ENCODE measurements around the gene LETM1. TPM values are rescaled to one million over a fixed set of nuclear protein-coding genes. Genes with fewer than 3 reads are reported as not detected.

Gene LETM1
- total and polyA plus RNA-seq, 2 of the 13 experiments (the other 11 are each of a cell fraction or from before 2014, with no cell fraction given) = 9.7 to 41.6 TPM

DNA sequence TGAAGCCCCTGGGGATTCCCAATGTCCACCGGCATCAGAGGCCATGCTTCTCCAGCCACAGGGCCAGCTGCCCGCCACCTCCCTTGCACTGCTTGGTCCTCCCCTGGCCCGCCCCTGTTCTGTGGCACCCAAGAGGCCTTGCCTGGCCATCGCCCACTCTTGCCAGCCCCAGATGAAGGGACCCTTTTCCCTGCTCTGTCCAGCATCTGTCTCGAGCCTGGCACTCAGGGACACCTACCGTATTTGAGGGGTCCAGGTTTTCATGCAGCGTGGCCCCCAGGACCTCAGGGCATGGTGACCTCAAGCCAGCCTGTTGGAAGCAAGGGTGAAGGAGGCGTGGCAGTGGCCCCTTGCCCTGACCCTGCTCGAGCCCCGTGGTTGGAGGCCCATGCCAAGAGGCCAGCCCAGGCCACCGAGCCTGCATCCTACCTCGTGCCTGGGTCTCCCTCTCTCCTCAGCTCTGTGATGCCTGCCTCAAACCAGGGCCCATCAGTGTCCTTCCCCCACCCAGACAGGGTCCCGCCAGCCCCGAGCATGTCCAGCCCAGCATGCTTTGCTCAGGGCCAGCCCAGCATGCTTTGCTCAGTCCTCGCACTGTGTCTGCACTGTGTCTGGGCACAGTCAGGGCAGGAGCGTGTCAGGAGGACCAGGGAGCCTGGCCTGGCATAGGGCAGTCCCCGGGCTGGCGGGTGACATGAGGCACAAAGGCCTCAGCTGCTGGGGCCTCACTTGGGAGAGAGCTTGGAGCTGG, 77.1 kb downstream of the LETM1 start (continued):
- TF ChIP-seq, protein P1, sequence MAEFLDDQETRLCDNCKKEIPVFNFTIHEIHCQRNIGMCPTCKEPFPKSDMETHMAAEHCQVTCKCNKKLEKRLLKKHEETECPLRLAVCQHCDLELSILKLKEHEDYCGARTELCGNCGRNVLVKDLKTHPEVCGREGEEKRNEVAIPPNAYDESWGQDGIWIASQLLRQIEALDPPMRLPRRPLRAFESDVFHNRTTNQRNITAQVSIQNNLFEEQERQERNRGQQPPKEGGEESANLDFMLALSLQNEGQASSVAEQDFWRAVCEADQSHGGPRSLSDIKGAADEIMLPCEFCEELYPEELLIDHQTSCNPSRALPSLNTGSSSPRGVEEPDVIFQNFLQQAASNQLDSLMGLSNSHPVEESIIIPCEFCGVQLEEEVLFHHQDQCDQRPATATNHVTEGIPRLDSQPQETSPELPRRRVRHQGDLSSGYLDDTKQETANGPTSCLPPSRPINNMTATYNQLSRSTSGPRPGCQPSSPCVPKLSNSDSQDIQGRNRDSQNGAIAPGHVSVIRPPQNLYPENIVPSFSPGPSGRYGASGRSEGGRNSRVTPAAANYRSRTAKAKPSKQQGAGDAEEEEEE (CRISPR knock-in tag; IDR thresholded peaks at IDR 0.05; ENCODE audit: borderline replicate concordance) = no peak
- TF ChIP-seq ZNF124 (CRISPR knock-in tag; IDR thresholded peaks at IDR 0.05) (no peak), ZNF788 (CRISPR knock-in tag; IDR thresholded peaks at IDR 0.05; ENCODE audit: borderline replicate concordance) (peak; percentile 69; the same call in 1 of the 2 replicates), JUN (CRISPR knock-in tag; IDR thresholded peaks at IDR 0.05) (no peak), TP53 (CRISPR knock-in tag; conservative IDR thresholded peaks at IDR 0.05) (no peak), SMYD3 (CRISPR knock-in tag; IDR thresholded peaks at IDR 0.05) (no peak), KDM5B (CRISPR knock-in tag; IDR thresholded peaks at IDR 0.05; ENCODE audit: borderline replicate concordance) (no peak), ZFP62 (CRISPR knock-in tag; IDR thresholded peaks at IDR 0.05) (no peak), MZF1 (CRISPR knock-in tag; IDR thresholded peaks at IDR 0.05; ENCODE audit: borderline replicate concordance) (no peak), ZNF496 (CRISPR knock-in tag; IDR thresholded peaks at IDR 0.05; ENCODE audit: insufficient replicate concordance) (no peak), ZNF292 (CRISPR knock-in tag; IDR thresholded peaks at IDR 0.05; ENCODE audit: borderline replicate concordance, low read depth) (no peak), SCMH1 (CRISPR knock-in tag; IDR thresholded peaks at IDR 0.05; ENCODE audit: borderline replicate concordance) (no peak), PTBP1 (IDR thresholded peaks at IDR 0.05; ENCODE audit: low read depth, low read length, poor library complexity, severe bottlenecking) (no peak), KLF9 (CRISPR knock-in tag; IDR thresholded peaks at IDR 0.05; ENCODE audit: low read depth) (no peak)
- TF ChIP-seq, protein P2, sequence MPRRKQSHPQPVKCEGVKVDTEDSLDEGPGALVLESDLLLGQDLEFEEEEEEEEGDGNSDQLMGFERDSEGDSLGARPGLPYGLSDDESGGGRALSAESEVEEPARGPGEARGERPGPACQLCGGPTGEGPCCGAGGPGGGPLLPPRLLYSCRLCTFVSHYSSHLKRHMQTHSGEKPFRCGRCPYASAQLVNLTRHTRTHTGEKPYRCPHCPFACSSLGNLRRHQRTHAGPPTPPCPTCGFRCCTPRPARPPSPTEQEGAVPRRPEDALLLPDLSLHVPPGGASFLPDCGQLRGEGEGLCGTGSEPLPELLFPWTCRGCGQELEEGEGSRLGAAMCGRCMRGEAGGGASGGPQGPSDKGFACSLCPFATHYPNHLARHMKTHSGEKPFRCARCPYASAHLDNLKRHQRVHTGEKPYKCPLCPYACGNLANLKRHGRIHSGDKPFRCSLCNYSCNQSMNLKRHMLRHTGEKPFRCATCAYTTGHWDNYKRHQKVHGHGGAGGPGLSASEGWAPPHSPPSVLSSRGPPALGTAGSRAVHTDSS (CRISPR knock-in tag; conservative IDR thresholded peaks at IDR 0.05) = no peak
- TF ChIP-seq, protein P3, sequence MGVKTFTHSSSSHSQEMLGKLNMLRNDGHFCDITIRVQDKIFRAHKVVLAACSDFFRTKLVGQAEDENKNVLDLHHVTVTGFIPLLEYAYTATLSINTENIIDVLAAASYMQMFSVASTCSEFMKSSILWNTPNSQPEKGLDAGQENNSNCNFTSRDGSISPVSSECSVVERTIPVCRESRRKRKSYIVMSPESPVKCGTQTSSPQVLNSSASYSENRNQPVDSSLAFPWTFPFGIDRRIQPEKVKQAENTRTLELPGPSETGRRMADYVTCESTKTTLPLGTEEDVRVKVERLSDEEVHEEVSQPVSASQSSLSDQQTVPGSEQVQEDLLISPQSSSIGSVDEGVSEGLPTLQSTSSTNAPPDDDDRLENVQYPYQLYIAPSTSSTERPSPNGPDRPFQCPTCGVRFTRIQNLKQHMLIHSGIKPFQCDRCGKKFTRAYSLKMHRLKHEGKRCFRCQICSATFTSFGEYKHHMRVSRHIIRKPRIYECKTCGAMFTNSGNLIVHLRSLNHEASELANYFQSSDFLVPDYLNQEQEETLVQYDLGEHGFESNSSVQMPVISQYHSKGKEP (CRISPR knock-in tag; IDR thresholded peaks at IDR 0.05) = no peak
- TF ChIP-seq, protein P4, sequence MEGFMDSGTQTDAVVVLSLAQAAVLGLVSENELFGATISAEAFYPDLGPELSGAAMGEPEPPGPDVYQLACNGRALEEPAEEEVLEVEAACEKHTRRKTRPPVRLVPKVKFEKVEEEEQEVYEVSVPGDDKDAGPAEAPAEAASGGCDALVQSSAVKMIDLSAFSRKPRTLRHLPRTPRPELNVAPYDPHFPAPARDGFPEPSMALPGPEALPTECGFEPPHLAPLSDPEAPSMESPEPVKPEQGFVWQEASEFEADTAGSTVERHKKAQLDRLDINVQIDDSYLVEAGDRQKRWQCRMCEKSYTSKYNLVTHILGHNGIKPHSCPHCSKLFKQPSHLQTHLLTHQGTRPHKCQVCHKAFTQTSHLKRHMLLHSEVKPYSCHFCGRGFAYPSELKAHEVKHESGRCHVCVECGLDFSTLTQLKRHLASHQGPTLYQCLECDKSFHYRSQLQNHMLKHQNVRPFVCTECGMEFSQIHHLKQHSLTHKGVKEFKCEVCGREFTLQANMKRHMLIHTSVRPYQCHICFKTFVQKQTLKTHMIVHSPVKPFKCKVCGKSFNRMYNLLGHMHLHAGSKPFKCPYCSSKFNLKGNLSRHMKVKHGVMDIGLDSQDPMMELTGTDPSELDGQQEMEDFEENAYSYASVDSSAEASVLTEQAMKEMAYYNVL (CRISPR knock-in tag; IDR thresholded peaks at IDR 0.05; ENCODE audit: borderline replicate concordance) = no peak
- TF ChIP-seq, protein P5, sequence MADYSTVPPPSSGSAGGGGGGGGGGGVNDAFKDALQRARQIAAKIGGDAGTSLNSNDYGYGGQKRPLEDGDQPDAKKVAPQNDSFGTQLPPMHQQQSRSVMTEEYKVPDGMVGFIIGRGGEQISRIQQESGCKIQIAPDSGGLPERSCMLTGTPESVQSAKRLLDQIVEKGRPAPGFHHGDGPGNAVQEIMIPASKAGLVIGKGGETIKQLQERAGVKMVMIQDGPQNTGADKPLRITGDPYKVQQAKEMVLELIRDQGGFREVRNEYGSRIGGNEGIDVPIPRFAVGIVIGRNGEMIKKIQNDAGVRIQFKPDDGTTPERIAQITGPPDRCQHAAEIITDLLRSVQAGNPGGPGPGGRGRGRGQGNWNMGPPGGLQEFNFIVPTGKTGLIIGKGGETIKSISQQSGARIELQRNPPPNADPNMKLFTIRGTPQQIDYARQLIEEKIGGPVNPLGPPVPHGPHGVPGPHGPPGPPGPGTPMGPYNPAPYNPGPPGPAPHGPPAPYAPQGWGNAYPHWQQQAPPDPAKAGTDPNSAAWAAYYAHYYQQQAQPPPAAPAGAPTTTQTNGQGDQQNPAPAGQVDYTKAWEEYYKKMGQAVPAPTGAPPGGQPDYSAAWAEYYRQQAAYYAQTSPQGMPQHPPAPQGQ (CRISPR knock-in tag; IDR thresholded peaks at IDR 0.05; ENCODE audit: borderline replicate concordance) = no peak
